AG09319 (cell line): ENCODE results near the gene VPS51.

Source experiments
- DNase-seq: peaks from one replicate; pipeline ENCODE4 v3.0.0-alpha.2; 2010; ENCODE audit warnings: low read depth; ENCODE audit errors: extremely low read depth
- TF ChIP-seq, protein P1 (sequence below): IDR thresholded peaks from 2 replicates; pipeline ENCODE4 v1.5.1; 2011; ENCODE audit warnings: low read depth, mild to moderate bottlenecking, inconsistent platforms, low read length, moderate library complexity

VPS51 gene

DNA sequence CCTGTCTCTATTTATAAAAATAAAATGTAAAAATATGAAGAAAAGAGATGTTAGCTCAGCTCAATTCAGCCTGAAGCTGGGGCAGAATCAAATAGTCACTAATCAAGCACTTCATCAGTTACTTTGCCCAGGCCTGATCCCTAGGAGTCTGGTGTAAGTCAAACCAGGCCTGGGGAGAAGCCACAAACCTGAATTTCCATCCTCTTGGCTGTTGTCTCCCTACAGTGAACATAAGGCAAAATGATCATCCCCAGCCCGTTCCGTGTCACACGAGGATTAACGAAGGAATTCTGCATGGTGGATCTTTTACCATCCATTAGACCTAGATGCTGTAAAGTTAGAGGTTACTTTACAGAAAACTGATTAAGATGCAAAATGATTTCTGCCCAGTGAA, 31.2 kb upstream of the VPS51 start:
- DNase-seq: no peak
- TF ChIP-seq, protein P1, sequence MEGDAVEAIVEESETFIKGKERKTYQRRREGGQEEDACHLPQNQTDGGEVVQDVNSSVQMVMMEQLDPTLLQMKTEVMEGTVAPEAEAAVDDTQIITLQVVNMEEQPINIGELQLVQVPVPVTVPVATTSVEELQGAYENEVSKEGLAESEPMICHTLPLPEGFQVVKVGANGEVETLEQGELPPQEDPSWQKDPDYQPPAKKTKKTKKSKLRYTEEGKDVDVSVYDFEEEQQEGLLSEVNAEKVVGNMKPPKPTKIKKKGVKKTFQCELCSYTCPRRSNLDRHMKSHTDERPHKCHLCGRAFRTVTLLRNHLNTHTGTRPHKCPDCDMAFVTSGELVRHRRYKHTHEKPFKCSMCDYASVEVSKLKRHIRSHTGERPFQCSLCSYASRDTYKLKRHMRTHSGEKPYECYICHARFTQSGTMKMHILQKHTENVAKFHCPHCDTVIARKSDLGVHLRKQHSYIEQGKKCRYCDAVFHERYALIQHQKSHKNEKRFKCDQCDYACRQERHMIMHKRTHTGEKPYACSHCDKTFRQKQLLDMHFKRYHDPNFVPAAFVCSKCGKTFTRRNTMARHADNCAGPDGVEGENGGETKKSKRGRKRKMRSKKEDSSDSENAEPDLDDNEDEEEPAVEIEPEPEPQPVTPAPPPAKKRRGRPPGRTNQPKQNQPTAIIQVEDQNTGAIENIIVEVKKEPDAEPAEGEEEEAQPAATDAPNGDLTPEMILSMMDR: no peak

DNA sequence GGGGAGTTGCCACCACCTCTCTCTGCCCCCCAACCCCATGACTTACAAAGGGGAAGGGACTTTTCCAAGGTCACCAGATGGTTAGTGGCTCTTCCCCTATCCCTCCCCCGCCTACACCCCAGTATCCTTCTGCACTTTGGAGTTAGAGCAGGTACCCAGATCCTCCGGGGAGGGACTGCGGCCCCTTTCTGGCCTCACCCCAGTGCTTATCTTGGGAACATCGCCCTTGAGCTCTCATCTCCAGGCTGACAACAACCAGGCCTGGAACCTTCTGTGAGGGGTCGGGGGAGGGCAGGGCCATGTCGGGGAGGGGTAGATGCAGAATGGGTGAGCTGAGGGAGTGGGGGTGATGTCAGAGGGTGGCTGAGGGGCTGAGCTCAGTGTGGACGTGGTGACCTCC, 30.2 kb upstream of the VPS51 start:
- DNase-seq: no peak

DNA sequence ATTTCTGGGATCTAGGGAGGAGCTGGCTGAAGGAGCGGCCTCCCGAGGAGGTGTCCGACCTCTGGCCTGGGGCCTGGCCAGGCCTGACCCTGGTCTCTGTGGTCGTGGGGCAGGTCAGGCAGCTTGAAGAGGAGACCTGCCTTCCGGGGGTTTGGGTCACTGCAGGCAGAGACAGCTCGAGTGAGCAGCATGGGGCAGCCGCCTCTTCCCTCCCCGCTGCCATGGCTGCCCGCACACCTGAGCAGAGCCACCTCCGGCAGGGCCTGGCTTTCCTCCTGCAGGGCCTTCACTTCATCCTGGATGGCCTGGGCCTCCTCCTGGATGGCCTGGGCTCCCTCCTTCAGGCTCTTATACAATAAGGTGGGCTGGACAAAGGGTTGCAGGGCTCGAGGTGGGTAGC, 29.7 kb upstream of the VPS51 start:
- no peak for DNase-seq
- TF ChIP-seq, protein P1: no peak

More for the DNA sequence above, 30.2 kb upstream of the VPS51 start:
- TF ChIP-seq, protein P1: no peak

DNA sequence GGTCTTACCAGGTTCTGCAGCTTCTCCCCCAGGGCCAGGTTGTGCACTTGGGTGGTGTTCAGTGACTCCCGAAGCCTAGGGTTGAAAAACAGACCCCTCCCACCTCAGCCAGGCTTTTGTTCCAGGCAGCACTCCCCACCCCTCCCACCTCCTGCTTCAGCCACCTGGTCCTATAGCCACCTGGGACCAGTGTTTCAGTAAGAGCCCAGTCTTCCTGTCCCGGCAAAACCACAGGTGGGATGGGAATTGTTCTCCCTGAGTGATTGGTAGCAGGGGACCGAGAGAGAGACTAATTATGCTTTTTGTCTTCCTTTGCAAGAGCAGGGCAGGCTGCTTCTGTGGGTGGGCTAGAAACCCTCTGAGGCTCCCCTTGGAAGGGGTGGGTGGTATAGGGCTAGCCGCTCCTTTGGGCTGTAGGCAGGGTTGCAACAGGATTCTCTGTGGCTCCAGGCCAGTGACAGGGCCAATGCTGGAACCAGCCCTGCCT, 29.2 kb upstream of the VPS51 start:
- DNase-seq: no peak
- TF ChIP-seq, protein P1: no peak

DNA sequence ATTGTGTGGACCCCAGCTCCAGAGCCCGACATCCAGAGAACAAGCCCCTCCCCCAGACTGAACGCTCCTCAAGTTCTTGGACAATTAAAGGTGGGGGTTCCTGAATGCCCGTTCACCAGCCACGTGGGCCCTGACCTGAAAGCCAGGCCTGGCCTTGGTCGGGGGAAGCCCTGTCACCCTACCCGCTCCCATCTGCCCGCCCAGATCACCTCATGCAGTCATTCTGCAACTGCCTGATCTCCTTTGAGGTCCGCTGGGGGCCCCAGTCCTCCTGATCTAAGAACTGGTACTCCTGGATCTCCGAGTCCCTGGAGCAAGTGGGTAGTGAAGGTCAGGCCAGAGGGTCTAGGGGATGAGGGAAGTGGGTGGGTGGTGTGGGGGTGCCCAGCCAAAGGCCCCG, 28.6 kb upstream of the VPS51 start:
- TF ChIP-seq, protein P1: no peak
- no peak for DNase-seq

DNA sequence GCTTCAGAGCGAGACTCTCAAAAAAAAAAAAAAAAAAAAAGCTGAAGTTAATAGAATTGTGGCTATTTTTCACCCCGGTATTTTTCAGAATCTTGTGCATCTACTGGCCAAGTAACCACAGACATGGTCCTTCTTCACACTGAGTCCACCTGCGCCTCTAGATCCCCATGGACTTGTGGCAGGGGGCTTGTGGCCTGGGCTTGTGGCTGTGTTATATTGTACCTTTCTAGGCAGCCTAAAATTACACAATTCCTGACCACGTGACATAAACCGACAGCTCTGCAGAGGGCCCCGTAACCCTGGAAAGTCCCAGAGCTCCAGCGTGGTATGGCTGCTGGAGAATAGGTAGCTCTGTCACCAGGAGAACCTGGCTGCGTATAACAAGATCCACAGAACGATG, 26.8 kb upstream of the VPS51 start:
- DNase-seq: no peak
- TF ChIP-seq, protein P1: no peak

DNA sequence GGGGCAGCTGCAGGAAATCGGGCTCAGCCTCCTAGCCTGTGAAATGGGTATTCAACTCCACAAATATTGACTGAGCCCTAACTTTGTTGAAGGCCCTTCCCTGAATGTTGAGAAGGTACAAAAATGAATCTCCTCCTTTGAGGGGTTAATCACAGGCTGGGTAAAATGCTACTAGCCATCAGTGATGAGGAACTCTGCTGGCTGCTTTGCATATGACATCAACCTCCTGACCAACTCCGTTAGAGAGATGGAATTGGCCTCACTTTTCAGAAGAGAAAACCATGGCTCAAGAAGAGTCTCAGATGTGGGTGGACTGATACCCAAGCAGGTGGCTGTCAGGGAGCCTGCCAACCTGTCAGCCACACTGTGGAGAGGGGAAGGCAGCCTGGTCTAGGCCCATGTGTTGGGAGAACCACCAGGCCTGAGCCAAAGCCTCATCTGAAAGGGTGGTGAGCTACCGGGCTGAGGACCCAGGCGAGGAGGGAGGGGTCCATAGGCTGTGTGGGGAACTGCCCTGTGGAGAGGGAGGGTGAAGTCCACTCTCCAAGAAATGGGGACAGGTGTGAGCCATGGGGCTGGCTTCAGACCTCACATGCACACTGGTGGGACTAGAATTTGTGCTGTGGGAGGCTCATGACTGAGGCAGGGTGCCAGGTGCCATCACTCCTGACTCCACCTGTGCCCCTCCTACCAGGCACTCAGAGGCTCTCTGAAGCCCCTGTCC, 23.9 kb upstream of the VPS51 start:
- TF ChIP-seq, protein P1: no peak
- no peak for DNase-seq
